WTC11 (cell line): ENCODE results near the gene TNPO3. TPM values are rescaled to one million over a fixed set of nuclear protein-coding genes. Genes with fewer than 3 reads are reported as not detected.

ENCODE experiments used
- ATAC-seq: fragments of 200-7000 bp; cut with Tn5 transposase; 2 replicates; pipeline ENCODE4 v1.10.0; 2021; ENCODE audit warnings: mild to moderate bottlenecking, moderate library complexity
- CTCF ChIA-PET: fragments of 300-600 bp; sonication (Branson Sonifier 250); formaldehyde crosslinking; loops from one replicate; lab custom pipeline; 2021; ENCODE audit warnings: antibody characterized with exemption; lab: Charles Lee
- POLR2A ChIA-PET: fragments of 350-600 bp; sonication (Branson Sonifier 250); formaldehyde crosslinking; loops from one replicate; lab custom pipeline; 2021; ENCODE audit warnings: antibody characterized with exemption; lab: Charles Lee
- DNase-seq: peaks from one replicate; pipeline ENCODE4 v3.0.0; 2021; ENCODE audit warnings: low spot score
- H3K27ac Mint-ChIP-seq: 2 replicates; pipeline ENCODE4 v1.8.0; 2021; ENCODE audit warnings: mixed read lengths
- H3K27me3 Mint-ChIP-seq: 2 replicates; pipeline ENCODE4 v1.8.0; 2021; ENCODE audit warnings: low read depth, mild to moderate bottlenecking, moderate library complexity, mixed read lengths
- H3K36me3 Mint-ChIP-seq: 2 replicates; pipeline ENCODE4 v1.8.0; 2021; ENCODE audit warnings: mixed read lengths
- H3K4me1 Mint-ChIP-seq: 2 replicates; pipeline ENCODE4 v1.8.0; 2022; ENCODE audit warnings: mixed read lengths
- H3K4me3 Mint-ChIP-seq: 2 replicates; pipeline ENCODE4 v1.8.0; 2021; ENCODE audit warnings: mild to moderate bottlenecking, moderate library complexity, mixed read lengths
- H3K9me3 Mint-ChIP-seq: 2 replicates; pipeline ENCODE4 v1.8.0; 2021; ENCODE audit warnings: mixed read lengths
- AFF4 ChIP-seq: sonication (generic); formaldehyde crosslinking; IDR thresholded peaks from 2 replicates; pipeline ENCODE4 v1.8.1; 2023; ENCODE audit warnings: mild to moderate bottlenecking, missing genetic modification reagents, borderline replicate concordance
- ARID4B ChIP-seq: sonication (generic); formaldehyde crosslinking; IDR thresholded peaks from 2 replicates; pipeline ENCODE4 v1.8.0; 2023; ENCODE audit warnings: missing genetic modification reagents, mild to moderate bottlenecking, borderline replicate concordance
- ATF2 ChIP-seq: sonication (generic); formaldehyde crosslinking; IDR thresholded peaks from 2 replicates; pipeline ENCODE4 v1.8.1; 2022; ENCODE audit warnings: low read depth, missing genetic modification reagents, borderline replicate concordance
- CDX4 ChIP-seq: fragments of 250-450 bp; sonication (Bioruptor Pico); IDR thresholded peaks from 2 replicates; pipeline ENCODE4 v1.9.0; 2021; ENCODE audit warnings: moderate library complexity, mild to moderate bottlenecking, inconsistent platforms, borderline replicate concordance
- CTCF ChIP-seq: fragments of 200-600 bp; IDR thresholded peaks from 2 replicates; pipeline ENCODE4 v1.8.0; 2022; ENCODE audit warnings: antibody characterized with exemption
- ELF4 ChIP-seq: sonication (generic); formaldehyde crosslinking; IDR thresholded peaks from 2 replicates; pipeline ENCODE4 v1.8.1; 2022; ENCODE audit warnings: low read depth, mild to moderate bottlenecking, moderate library complexity, missing genetic modification reagents
- FOXP4 ChIP-seq: sonication (generic); formaldehyde crosslinking; IDR thresholded peaks from 2 replicates; pipeline ENCODE4 v1.8.0; 2022; ENCODE audit warnings: mild to moderate bottlenecking, missing genetic modification reagents
- JAZF1 ChIP-seq: fragments of 250-450 bp; sonication (Bioruptor Pico); IDR thresholded peaks from 2 replicates; pipeline ENCODE4 v1.9.0; 2021; ENCODE audit warnings: moderate library complexity, mild to moderate bottlenecking, inconsistent platforms
- JUN ChIP-seq: sonication (generic); formaldehyde crosslinking; IDR thresholded peaks from 2 replicates; pipeline ENCODE4 v1.8.0; 2023; ENCODE audit warnings: mild to moderate bottlenecking, missing genetic modification reagents
- NFATC4 ChIP-seq: fragments of 250-450 bp; sonication (Bioruptor Pico); IDR thresholded peaks from 2 replicates; pipeline ENCODE4 v1.9.0; 2021; ENCODE audit warnings: mild to moderate bottlenecking
- NFE2L1 ChIP-seq: sonication (generic); formaldehyde crosslinking; IDR thresholded peaks from 2 replicates; pipeline ENCODE4 v1.8.1; 2023; ENCODE audit warnings: missing genetic modification reagents
- NFYB ChIP-seq: sonication (generic); formaldehyde crosslinking; conservative IDR thresholded peaks from 2 replicates; pipeline ENCODE4 v1.8.0; 2022; ENCODE audit warnings: low read depth, missing genetic modification reagents
- NR1H2 ChIP-seq: sonication (generic); formaldehyde crosslinking; IDR thresholded peaks from 2 replicates; pipeline ENCODE4 v1.9.0; 2021; ENCODE audit warnings: mild to moderate bottlenecking, moderate library complexity, missing genetic modification reagents
- SOX15 ChIP-seq: fragments of 250-450 bp; sonication (Bioruptor Pico); IDR thresholded peaks from 2 replicates; pipeline ENCODE4 v1.9.0; 2021; ENCODE audit warnings: mild to moderate bottlenecking
- USF1 ChIP-seq: sonication (generic); formaldehyde crosslinking; IDR thresholded peaks from 2 replicates; pipeline ENCODE4 v1.8.0; 2022; ENCODE audit warnings: mild to moderate bottlenecking, missing genetic modification reagents
- ZNF219 ChIP-seq: sonication (generic); formaldehyde crosslinking; IDR thresholded peaks from 2 replicates; pipeline ENCODE4 v1.8.0; 2023; ENCODE audit warnings: missing genetic modification reagents, mild to moderate bottlenecking, borderline replicate concordance
- ZNF232 ChIP-seq: sonication (generic); formaldehyde crosslinking; IDR thresholded peaks from 2 replicates; pipeline ENCODE4 v1.8.0; 2022; ENCODE audit warnings: mild to moderate bottlenecking, missing genetic modification reagents
- total RNA-seq: library from RNA; stranded (reverse); gene quantifications from 3 replicates; pipeline ENCODE4 v1.2.3, GENCODE V29; 2021

TNPO3 gene
- total RNA-seq, 1 experiment from 2014 or later, result 91.7 TPM

GRCh38 chr7:129010075-129010474 lies 44.8 kb downstream of the TNPO3 start:
- ChIA-PET POLR2A (interaction anchor here (0.6 to 1.2 kb wide), 2 partner anchors 28 to 45 kb away, joined by 3 to 4 read pairs; partner anchors contain the start of gene TNPO3), CTCF (interaction anchor here (0.8 to 2.5 kb wide), 2 partner anchors 81 to 154 kb away, joined by 3 to 11 read pairs; no protein-coding TSS in a partner anchor)
- H3K4me1 Mint-ChIP-seq, result no peaks in the 10 kb centered on the region
- TF ChIP-seq SOX15, result no peak
- TF ChIP-seq USF1 (CRISPR knock-in tag), result no peak
- no peak for TF ChIP-seq NFE2L1 (CRISPR knock-in tag)
- no peak for TF ChIP-seq NFYB (CRISPR knock-in tag)
- TF ChIP-seq NR1H2 (CRISPR knock-in tag), result no peak
- no peak for ATAC-seq
- no peak for DNase-seq
- H3K9me3 Mint-ChIP-seq, result no peaks in the 10 kb centered on the region
- H3K4me3 Mint-ChIP-seq, result no peak overlapping the region
- no peaks in the 10 kb centered on the region for H3K27me3 Mint-ChIP-seq
- H3K36me3 Mint-ChIP-seq, result peaks cover 30% of the 10 kb centered on the region
- H3K27ac Mint-ChIP-seq, result no peak overlapping the region; the same call in 1 of the 2 replicates

GRCh38 chr7:129009437-129009836 lies 45.5 kb downstream of the TNPO3 start:
- Mint-ChIP-seq H3K4me1 (no peaks in the 10 kb centered on the region), H3K9me3 (no peaks in the 10 kb centered on the region), H3K27me3 (no peaks in the 10 kb centered on the region), H3K27ac (no peak overlapping the region), H3K4me3 (no peak overlapping the region), H3K36me3 (peaks cover 28% of the 10 kb centered on the region)
- POLR2A ChIA-PET, result interaction anchor here (1.2 kb wide), 1 partner anchor 45 kb away, joined by 4 read pairs; the partner anchor contains the start of gene TNPO3
- DNase-seq (no peak), ATAC-seq (no peak)
- CTCF ChIA-PET, result interaction anchor here (0.8 to 2.5 kb wide), 2 partner anchors 82 to 154 kb away, joined by 3 to 11 read pairs; no protein-coding TSS in a partner anchor
- TF ChIP-seq CTCF (no peak), AFF4 (CRISPR knock-in tag) (no peak), JUN (CRISPR knock-in tag) (no peak), USF1 (CRISPR knock-in tag) (no peak), NFATC4 (no peak), ATF2 (CRISPR knock-in tag) (no peak), ZNF219 (no peak), CDX4 (CRISPR knock-in tag) (no peak), FOXP4 (no peak), JAZF1 (CRISPR knock-in tag) (no peak), ZNF232 (no peak), ARID4B (CRISPR knock-in tag) (no peak), ELF4 (CRISPR knock-in tag) (no peak)
